HCT116 (cell line): ENCODE measurements around the gene CAND2. TPM values are rescaled to one million over a fixed set of nuclear protein-coding genes. Genes with fewer than 3 reads are reported as not detected.

ENCODE experiments used
- ATAC-seq: fragments of 200-7000 bp; cut with Tn5 transposase; 2 replicates; pipeline ENCODE4 v1.9.1; 2020; ENCODE audit warnings: mild to moderate bottlenecking, moderate library complexity
- BruUV-seq: library from RNA; stranded (reverse); fragments of 400-500 nt; replicated peaks from 2 replicates; lab custom pipeline; 2021; lab: Mats Ljungman, UMichigan
- CTCF ChIA-PET: fragments of 300-600 bp; sonication (Branson Sonifier 250); formaldehyde crosslinking; loops from one replicate; lab custom pipeline; 2021; ENCODE audit warnings: antibody characterized with exemption; lab: Charles Lee
- POLR2A ChIA-PET: fragments of 300-600, 350-600 bp; sonication (Branson Sonifier 250); formaldehyde crosslinking; loops from one replicate; lab custom pipeline; 2021; ENCODE audit warnings: antibody characterized with exemption; lab: Charles Lee
- RAD21 ChIA-PET, 2 experiments: fragments of 300-600 bp; sonication (Branson Sonifier 250); formaldehyde crosslinking; loops; one replicate each; lab custom pipeline; 2023; ENCODE audit warnings: low total read pairs in 2 of 2; ENCODE audit not compliant: uncharacterized antibody in 2 of 2, unreplicated experiment in 2 of 2, low non-redundant PET in 1 of 2; lab: Charles Lee
- DNase-seq: peaks from one replicate; pipeline ENCODE4 v3.0.0-alpha.2; 2010; ENCODE audit warnings: low read depth, low spot score
- H2AFZ ChIP-seq: fragments of 200-600 bp; shearing (Covaris generic), sonication (generic); 2 replicates; pipeline ENCODE4 v1.6.1; 2017; ENCODE audit warnings: low read depth, mixed run types, mixed read lengths, antibody characterized with exemption, low read length; ENCODE audit not compliant: poor library complexity, severe bottlenecking
- H3K27ac ChIP-seq: 2 replicates; pipeline ENCODE4 v1.5.1; 2012; ENCODE audit warnings: low read depth, low read length
- H3K27me3 ChIP-seq: fragments of 200-600 bp; sonication (generic); 2 replicates; pipeline ENCODE4 v1.6.1; 2016; ENCODE audit warnings: mixed run types, low read length, mixed read lengths; ENCODE audit not compliant: insufficient read depth
- H3K36me3 ChIP-seq, 2 experiments: fragments of 200-500 bp in 1 of 2; fragments of 200-600 bp in 1 of 2; sonication (Bioruptor generic) in 1 of 2; sonication (generic) in 1 of 2; 2 replicates each; pipeline versions ENCODE4 v1.5.1 to v1.6.1; 2014 to 2016; ENCODE audit warnings: low read length in 2 of 2, inconsistent platforms in 1 of 2, mixed read lengths in 1 of 2, mixed run types in 1 of 2; ENCODE audit not compliant: insufficient read depth in 2 of 2, control insufficient read depth in 1 of 2
- H3K4me1 ChIP-seq, 2 experiments: fragments of 200-600 bp in 1 of 2; sonication (generic) in 1 of 2; 2 replicates each; pipeline versions ENCODE4 v1.5.1 to v1.6.1; 2012 to 2017; ENCODE audit warnings: low read length in 2 of 2, inconsistent platforms in 1 of 2, mild to moderate bottlenecking in 1 of 2, mixed read lengths in 1 of 2, mixed run types in 1 of 2, moderate library complexity in 1 of 2; ENCODE audit not compliant: insufficient read depth in 2 of 2, control insufficient read depth in 1 of 2
- H3K4me2 ChIP-seq: fragments of 200-600 bp; sonication (generic); 2 replicates; pipeline ENCODE4 v1.6.1; 2017; ENCODE audit warnings: mixed run types, low read length, mixed read lengths
- H3K4me3 ChIP-seq, 2 experiments: fragments of 200-600 bp in 1 of 2; sonication (generic) in 1 of 2; replicated peaks in 1 of 2; 2 replicates each; pipeline ENCODE4 v1.5.1; 2011 to 2016; ENCODE audit warnings: low read length in 2 of 2, control low read depth in 1 of 2, low read depth in 1 of 2, mild to moderate bottlenecking in 1 of 2, mixed read lengths in 1 of 2, mixed run types in 1 of 2
- H3K79me2 ChIP-seq: fragments of 200-600 bp; sonication (generic); 2 replicates; pipeline ENCODE4 v1.6.1; 2017; ENCODE audit warnings: mild to moderate bottlenecking, mixed run types, low read length, moderate library complexity, mixed read lengths; ENCODE audit not compliant: insufficient read depth
- H3K9ac ChIP-seq: fragments of 200-600 bp; sonication (generic); 2 replicates; pipeline ENCODE4 v1.6.1; 2016; ENCODE audit warnings: low read length, mixed read lengths
- H3K9me2 ChIP-seq: fragments of 200-600 bp; sonication (generic), shearing (Covaris generic); 2 replicates; pipeline ENCODE4 v1.6.1; 2017; ENCODE audit warnings: mixed run types, mild to moderate bottlenecking, moderate library complexity; ENCODE audit not compliant: insufficient read depth
- H3K9me3 ChIP-seq, 2 experiments: fragments of 200-500 bp in 1 of 2; fragments of 200-600 bp in 1 of 2; sonication (Bioruptor generic) in 1 of 2; sonication (generic) in 1 of 2; 2 replicates each; pipeline ENCODE4 v1.6.1; 2014 to 2017; ENCODE audit warnings: low read length in 2 of 2, mixed read lengths in 2 of 2, inconsistent platforms in 1 of 2, low read depth in 1 of 2, mild to moderate bottlenecking in 1 of 2, mixed run types in 1 of 2, moderate library complexity in 1 of 2; ENCODE audit not compliant: control insufficient read depth in 1 of 2, insufficient read depth in 1 of 2
- H4K20me1 ChIP-seq: fragments of 200-600 bp; sonication (generic), shearing (Covaris generic); 2 replicates; pipeline ENCODE4 v1.6.1; 2017; ENCODE audit warnings: mixed run types, mild to moderate bottlenecking, moderate library complexity; ENCODE audit not compliant: insufficient read depth
- ATF3 ChIP-seq: IDR thresholded peaks from 2 replicates; pipeline ENCODE4 v1.6.1; 2012
- CTCF ChIP-seq, 3 experiments: fragments of 200-600 bp in 1 of 3; sonication (generic) in 1 of 3; IDR thresholded peaks in 2 of 3; conservative IDR thresholded peaks in 1 of 3; 2 replicates each; pipeline ENCODE4 v1.5.1; 2012 to 2017; ENCODE audit warnings: low read depth in 2 of 3, low read length in 2 of 3, antibody characterized with exemption in 1 of 3, borderline replicate concordance in 1 of 3, control low read depth in 1 of 3, mild to moderate bottlenecking in 1 of 3, mixed read lengths in 1 of 3, mixed run types in 1 of 3, moderate library complexity in 1 of 3; ENCODE audit not compliant: insufficient read depth in 1 of 3
- EGR1 ChIP-seq: IDR thresholded peaks from 2 replicates; pipeline ENCODE4 v1.6.1; 2012; ENCODE audit warnings: low read depth
- ELF1 ChIP-seq: IDR thresholded peaks from 2 replicates; pipeline ENCODE4 v1.6.1; 2012; ENCODE audit warnings: low read depth, borderline replicate concordance
- EZH2 ChIP-seq: fragments of 200-600 bp; sonication (generic); IDR thresholded peaks from 2 replicates; pipeline ENCODE4 v1.6.1; 2017; ENCODE audit warnings: antibody characterized with exemption, mixed run types
- EZH2phosphoT487 ChIP-seq: fragments of 200-600 bp; IDR thresholded peaks from 2 replicates; pipeline ENCODE4 v1.6.1; 2018; ENCODE audit warnings: antibody characterized with exemption, borderline replicate concordance
- FOSL1 ChIP-seq: IDR thresholded peaks from 2 replicates; pipeline ENCODE4 v1.6.1; 2012; ENCODE audit warnings: low read depth
- JUND ChIP-seq: IDR thresholded peaks from 2 replicates; pipeline ENCODE4 v1.6.1; 2012
- POLR2A ChIP-seq: IDR thresholded peaks from 2 replicates; pipeline ENCODE4 v1.7.0; 2011; ENCODE audit warnings: borderline replicate concordance; ENCODE audit not compliant: insufficient read depth, insufficient read length; ENCODE audit errors: extremely low read depth
- POLR2AphosphoS5 ChIP-seq: IDR thresholded peaks from 2 replicates; pipeline ENCODE4 v1.6.1; 2011; ENCODE audit warnings: mild to moderate bottlenecking, low read depth, low read length, moderate library complexity
- SP1 ChIP-seq: IDR thresholded peaks from 2 replicates; pipeline ENCODE4 v1.6.1; 2012; ENCODE audit warnings: low read depth
- SRF ChIP-seq: IDR thresholded peaks from 2 replicates; pipeline ENCODE4 v1.6.1; 2012; ENCODE audit warnings: low read depth
- TCF7L2 ChIP-seq: IDR thresholded peaks from 2 replicates; pipeline ENCODE4 v1.7.0; 2011; ENCODE audit warnings: borderline replicate concordance, inconsistent platforms; ENCODE audit not compliant: insufficient read depth, insufficient read length; ENCODE audit errors: extremely low read depth
- ZBTB33 ChIP-seq: IDR thresholded peaks from 2 replicates; pipeline ENCODE4 v1.6.1; 2011; ENCODE audit warnings: mild to moderate bottlenecking, low read length, moderate library complexity; ENCODE audit not compliant: insufficient replicate concordance; ENCODE audit errors: extremely low read depth
- intact Hi-C: fragments of 100-400 bp; cut with micrococcal nuclease; formaldehyde crosslinking; loops from 2 replicates; pipeline ENCODE4 v1.10.0; 2022
- total RNA-seq: library from RNA; stranded (reverse); gene quantifications from one replicate; pipeline ENCODE4 v1.2.1, GENCODE V29; 2021; ENCODE audit not compliant: unreplicated experiment

The CAND2 gene
- total RNA-seq, 1 experiment from 2014 or later = not detected

- POLR2A ChIA-PET = interaction anchor here (0.7 to 1.9 kb wide), 6 partner anchors 9 to 122 kb away, joined by 3 to 13 read pairs (median 5); no protein-coding TSS in a partner anchor
- ATAC-seq = no peak
- Histone ChIP-seq H3K79me2 (peaks cover 39% of the 10 kb centered on the region), H3K9me2 (no peaks in the 10 kb centered on the region), H3K27ac (no peak overlapping the region), H3K27me3 (no peaks in the 10 kb centered on the region), H3K4me3 (no peak overlapping the region), H3K4me2 (0 out of 2 replicates have a peak overlapping the region, but pooled peaks have one; percentile 95), H3K4me1 (peaks cover 0 to 18% of the 10 kb centered on the region in 2 experiments; a peak in 2 of 4 replicates), H3K9ac (no peak overlapping the region), H2AFZ (peak overlapping the region; percentile 51), H3K9me3 (no peaks in the 10 kb centered on the region), H3K36me3 (peaks cover 20 to 35% of the 10 kb centered on the region in 2 experiments), H4K20me1 (peaks cover 24% of the 10 kb centered on the region; the same call in 1 of the 2 replicates)
- no TSS peak for BruUV-seq
- RAD21 ChIA-PET = no interaction called here
- intact Hi-C loops = no loop called here
- TF ChIP-seq ELF1 (no peak), EZH2phosphoT487 (no peak), SRF (no peak), TCF7L2 (no peak), EZH2 (no peak), JUND (no peak), SP1 (no peak), POLR2A (no peak), ATF3 (no peak), CTCF (IDR thresholded peaks at IDR 0.05 in 2 of 3, conservative IDR thresholded peaks at IDR 0.05 in 1 of 3; ENCODE audit: borderline replicate concordance in 1 of 3, insufficient read depth in 1 of 3, low read depth in 2 of 3, low read length in 2 of 3) (no peak), EGR1 (no peak), FOSL1 (no peak), POLR2AphosphoS5 (no peak), ZBTB33 (no peak)
- DNase-seq = no peak
- CTCF ChIA-PET = interaction anchor here (0.8 to 2.0 kb wide), 5 partner anchors 10 to 136 kb away, joined by 3 to 12 read pairs (median 4); no protein-coding TSS in a partner anchor
Observed at GRCh38 chr3:12842469-12842868, 46.0 kb downstream of the CAND2 start.
